GM10266 (cell line): ENCODE measurements around the gene CCDC27.

ENCODE experiments used
- DNase-seq: peaks from one replicate; pipeline ENCODE4 v3.0.0; 2012; ENCODE audit errors: extremely low spot score
- TF ChIP-seq, protein P1 (sequence below): IDR thresholded peaks from 2 replicates; pipeline ENCODE4 v1.5.1; 2012; ENCODE audit warnings: mild to moderate bottlenecking, low read depth; ENCODE audit not compliant: control insufficient read depth, insufficient read depth; ENCODE audit errors: missing control alignments

The CCDC27 gene

GRCh38 chr1:3762873-3763228 lies 10.6 kb downstream of the CCDC27 start:
- TF ChIP-seq, protein P1, sequence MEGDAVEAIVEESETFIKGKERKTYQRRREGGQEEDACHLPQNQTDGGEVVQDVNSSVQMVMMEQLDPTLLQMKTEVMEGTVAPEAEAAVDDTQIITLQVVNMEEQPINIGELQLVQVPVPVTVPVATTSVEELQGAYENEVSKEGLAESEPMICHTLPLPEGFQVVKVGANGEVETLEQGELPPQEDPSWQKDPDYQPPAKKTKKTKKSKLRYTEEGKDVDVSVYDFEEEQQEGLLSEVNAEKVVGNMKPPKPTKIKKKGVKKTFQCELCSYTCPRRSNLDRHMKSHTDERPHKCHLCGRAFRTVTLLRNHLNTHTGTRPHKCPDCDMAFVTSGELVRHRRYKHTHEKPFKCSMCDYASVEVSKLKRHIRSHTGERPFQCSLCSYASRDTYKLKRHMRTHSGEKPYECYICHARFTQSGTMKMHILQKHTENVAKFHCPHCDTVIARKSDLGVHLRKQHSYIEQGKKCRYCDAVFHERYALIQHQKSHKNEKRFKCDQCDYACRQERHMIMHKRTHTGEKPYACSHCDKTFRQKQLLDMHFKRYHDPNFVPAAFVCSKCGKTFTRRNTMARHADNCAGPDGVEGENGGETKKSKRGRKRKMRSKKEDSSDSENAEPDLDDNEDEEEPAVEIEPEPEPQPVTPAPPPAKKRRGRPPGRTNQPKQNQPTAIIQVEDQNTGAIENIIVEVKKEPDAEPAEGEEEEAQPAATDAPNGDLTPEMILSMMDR, result no peak

GRCh38 chr1:3763351-3764125 lies 11.3 kb downstream of the CCDC27 start:
- TF ChIP-seq, protein P1, result no peak

More at GRCh38 chr1:3762873-3763228, 10.6 kb downstream of the CCDC27 start:
- no peak for DNase-seq

DNA sequence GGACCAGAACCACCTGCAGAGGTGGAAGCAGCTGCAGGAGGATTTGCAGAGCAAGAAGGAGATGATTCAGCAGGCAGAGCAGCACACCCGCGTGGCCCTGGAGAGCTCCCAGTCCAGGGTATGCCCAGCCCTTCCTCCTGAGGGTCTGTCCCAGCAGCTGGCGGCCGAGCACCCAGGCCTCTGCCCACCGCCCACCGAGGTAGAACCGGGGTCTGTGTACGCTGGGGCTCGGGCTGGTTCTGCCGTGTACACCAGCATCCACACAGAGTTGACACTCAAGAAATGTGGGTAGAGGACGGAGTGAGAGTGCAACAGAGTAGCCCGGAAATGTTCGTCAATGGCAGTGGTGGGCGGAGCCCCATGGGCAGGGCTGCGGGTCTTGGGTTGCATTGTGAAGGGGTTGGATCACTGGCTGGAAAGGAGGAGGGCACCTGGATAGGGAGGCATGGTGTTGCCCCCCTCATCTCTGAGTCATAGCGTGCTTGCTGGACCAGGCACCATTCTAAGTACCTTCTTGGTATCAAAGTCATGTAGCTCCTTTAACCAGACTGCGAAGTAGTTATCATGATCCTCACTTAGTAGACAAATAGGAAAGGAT lies 15.2 kb downstream of the CCDC27 start:
- no peak for DNase-seq
- TF ChIP-seq, protein P1, result no peak

More at GRCh38 chr1:3763351-3764125, 11.3 kb downstream of the CCDC27 start:
- DNase-seq, result no peak

GRCh38 chr1:3768811-3769390 lies 16.7 kb downstream of the CCDC27 start:
- TF ChIP-seq, protein P1, result no peak
- DNase-seq, result no peak

DNA sequence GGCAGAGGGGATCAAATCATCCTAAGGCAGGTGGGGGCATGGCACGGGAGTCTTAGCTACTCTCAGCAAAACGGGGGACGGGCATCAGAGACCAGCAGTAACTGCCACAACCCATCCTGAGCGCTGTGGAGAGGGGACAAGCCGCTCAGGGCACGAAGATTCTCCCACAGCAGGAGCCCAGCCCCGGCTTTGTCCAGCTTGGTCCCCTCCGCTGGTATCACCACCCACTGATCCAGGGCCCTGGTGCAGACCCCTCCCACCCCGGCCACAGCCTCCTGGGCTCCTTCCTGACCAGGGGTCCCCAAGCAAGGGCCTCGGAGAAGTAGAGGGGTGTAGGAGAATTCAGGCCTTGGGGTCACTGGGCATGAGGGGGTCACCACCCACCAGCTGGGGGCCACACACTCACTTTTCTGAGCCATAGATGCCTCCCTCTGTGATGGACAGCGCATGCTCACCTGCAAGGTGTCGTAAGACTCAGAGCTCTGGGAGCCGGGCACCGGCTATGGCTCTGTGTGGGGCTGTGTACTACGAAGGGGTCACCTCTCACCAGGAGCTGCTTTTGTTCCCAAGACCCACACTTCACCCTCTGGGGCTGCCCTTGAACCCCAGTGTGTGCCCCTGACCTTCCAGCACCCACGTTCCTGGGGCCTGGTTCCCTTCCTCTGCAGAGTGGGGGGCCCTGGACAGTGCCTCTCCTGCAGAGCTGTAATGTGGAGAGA lies 18.0 kb downstream of the CCDC27 start:
- no peak for DNase-seq
- TF ChIP-seq, protein P1, result no peak

GRCh38 chr1:3771108-3772026 lies 19.1 kb downstream of the CCDC27 start:
- no peak for DNase-seq
- TF ChIP-seq, protein P1, result no peak
